Activated CD8-positive, alpha-beta memory T cell treated with anti-CD3 and anti-CD28 coated beads for 1 hour (primary cell): Measurements from ENCODE around the gene NR2F1-AS1.
"Not testable (repeated sequence)": the region's sequence is repeated elsewhere in the genome, so short reads cannot be mapped to it uniquely, and the experiment has no call there.

Source experiments
- DNase-seq, 2 donors: peaks; one replicate each; pipeline ENCODE4 v3.0.0-alpha.2; 2020; ENCODE audit warnings: low read depth in 1 of 2; ENCODE audit errors: extremely low read depth in 1 of 2

The NR2F1-AS1 gene

GRCh38 chr5:93557021-93557604 lies 23.9 kb downstream of the NR2F1-AS1 start:
- no peak for DNase-seq

- DNase-seq = not testable (repeated sequence)
Observed at GRCh38 chr5:93549594-93549993, 31.4 kb downstream of the NR2F1-AS1 start.

- DNase-seq = no peak
Observed at GRCh38 chr5:93545872-93546271, 35.1 kb downstream of the NR2F1-AS1 start.

- DNase-seq = no peak
Observed at GRCh38 chr5:93532370-93532769, 48.6 kb downstream of the NR2F1-AS1 start.

- DNase-seq = not testable (repeated sequence)
Observed at GRCh38 chr5:93521815-93522214, 59.2 kb downstream of the NR2F1-AS1 start.

- no peak for DNase-seq
Observed at GRCh38 chr5:93519740-93520139, 61.3 kb downstream of the NR2F1-AS1 start.

GRCh38 chr5:93517828-93518227 lies 63.2 kb downstream of the NR2F1-AS1 start:
- no peak for DNase-seq

GRCh38 chr5:93513298-93513697 lies 67.7 kb downstream of the NR2F1-AS1 start:
- DNase-seq = no peak

- no peak for DNase-seq
Observed at GRCh38 chr5:93512799-93513198, 68.2 kb downstream of the NR2F1-AS1 start.

GRCh38 chr5:93511445-93511844 lies 69.6 kb downstream of the NR2F1-AS1 start:
- DNase-seq = no peak

- no peak for DNase-seq
Observed at GRCh38 chr5:93510626-93511380, 70.2 kb downstream of the NR2F1-AS1 start.

GRCh38 chr5:93505553-93505952 lies 75.5 kb downstream of the NR2F1-AS1 start:
- not testable (repeated sequence) for DNase-seq

GRCh38 chr5:93503598-93504067 lies 77.4 kb downstream of the NR2F1-AS1 start:
- DNase-seq = no peak

GRCh38 chr5:93497096-93497495 lies 83.9 kb downstream of the NR2F1-AS1 start:
- no peak for DNase-seq

- no peak for DNase-seq
Observed at GRCh38 chr5:93479982-93480509, 101.0 kb downstream of the NR2F1-AS1 start.

- DNase-seq = no peak
Observed at GRCh38 chr5:93477816-93478215, 103.2 kb downstream of the NR2F1-AS1 start.

- no peak for DNase-seq
Observed at GRCh38 chr5:93476251-93476742, 104.7 kb downstream of the NR2F1-AS1 start.

GRCh38 chr5:93462916-93463315 lies 118.1 kb downstream of the NR2F1-AS1 start:
- DNase-seq = no peak

GRCh38 chr5:93461756-93462155 lies 119.3 kb downstream of the NR2F1-AS1 start:
- DNase-seq = no peak

GRCh38 chr5:93460286-93460685 lies 120.7 kb downstream of the NR2F1-AS1 start:
- no peak for DNase-seq

GRCh38 chr5:93456796-93457195 lies 124.2 kb downstream of the NR2F1-AS1 start:
- DNase-seq = not testable (repeated sequence)

GRCh38 chr5:93454896-93455295 lies 126.1 kb downstream of the NR2F1-AS1 start:
- DNase-seq = no peak
